Naive thymus-derived CD8-positive, alpha-beta T cell (primary cell): ENCODE measurements around the gene MARCHF10. TPM values are rescaled to one million over a fixed set of nuclear protein-coding genes. Genes with fewer than 3 reads are reported as not detected.
A peak's percentile ranks its signal among the peaks of the same experiment; 100 is the strongest.
"Not testable (repeated sequence)": the region's sequence is repeated elsewhere in the genome, so short reads cannot be mapped to it uniquely, and the experiment has no call there.

ENCODE experiments used
- ATAC-seq, 2 donors: fragments of 150-1000 bp; cut with Tn5 transposase in 1 of 2; sonication (Bioruptor Pico), chemical (Tn5 transposase) in 1 of 2; 1 replicate in 1 of 2; 2 replicates in 1 of 2; pipeline ENCODE4 v1.10.0; 2021; ENCODE audit warnings: mild to moderate bottlenecking in 2 of 2, moderate library complexity in 2 of 2
- POLR2A ChIA-PET: fragments of 350-600 bp; sonication (Branson Sonifier 250); formaldehyde crosslinking; loops from one replicate; lab custom pipeline; 2021; ENCODE audit warnings: antibody characterized with exemption; lab: Charles Lee
- DNase-seq, 10 donors: peaks; one replicate each; pipeline versions ENCODE4 v3.0.0 to v3.0.0-alpha.2; 2020 to 2022
- H3K27ac Mint-ChIP-seq, 10 donors: one replicate each; pipeline ENCODE4 v1.8.0; 2020 to 2022; ENCODE audit warnings: mild to moderate bottlenecking in 10 of 10, mixed read lengths in 10 of 10, moderate library complexity in 4 of 10, inconsistent platforms in 1 of 10
- H3K27me3 Mint-ChIP-seq, 5 donors: one replicate each; pipeline ENCODE4 v1.8.0; 2021 to 2022; ENCODE audit warnings: mixed read lengths in 5 of 5
- H3K36me3 Mint-ChIP-seq, 3 donors: one replicate each; pipeline ENCODE4 v1.8.0; 2020 to 2022; ENCODE audit warnings: mixed read lengths in 3 of 3, mild to moderate bottlenecking in 2 of 3, inconsistent platforms in 1 of 3
- H3K4me1 Mint-ChIP-seq, 4 donors: one replicate each; pipeline ENCODE4 v1.8.0; 2021 to 2022; ENCODE audit warnings: mixed read lengths in 4 of 4
- H3K4me3 Mint-ChIP-seq, 10 donors: one replicate each; pipeline ENCODE4 v1.8.0; 2020 to 2022; ENCODE audit warnings: mild to moderate bottlenecking in 10 of 10, mixed read lengths in 10 of 10, moderate library complexity in 6 of 10, inconsistent platforms in 1 of 10
- H3K9me3 Mint-ChIP-seq, 9 donors: one replicate each; pipeline ENCODE4 v1.8.0; 2020 to 2022; ENCODE audit warnings: mixed read lengths in 9 of 9, mild to moderate bottlenecking in 3 of 9, inconsistent platforms in 1 of 9, moderate library complexity in 1 of 9
- polyA plus RNA-seq, 3 donors: library from polyadenylated mRNA; unstranded; fragments of 300-500 nt; fragmentation: Illumina TruSeq; gene quantifications; one replicate each; pipeline ENCODE4 v1.2.3, GENCODE V29; 2021
- total RNA-seq, 8 experiments: library from RNA in 2 of 8; stranded (reverse) in 2 of 8; gene quantifications; one replicate each; pipeline ENCODE4 v1.2.3 and lab custom pipeline; 2021 to 2026

Gene MARCHF10
- total and polyA plus RNA-seq, 5 experiments from 2014 or later = 0.42 to 1.7 (median 0.69) TPM

DNA sequence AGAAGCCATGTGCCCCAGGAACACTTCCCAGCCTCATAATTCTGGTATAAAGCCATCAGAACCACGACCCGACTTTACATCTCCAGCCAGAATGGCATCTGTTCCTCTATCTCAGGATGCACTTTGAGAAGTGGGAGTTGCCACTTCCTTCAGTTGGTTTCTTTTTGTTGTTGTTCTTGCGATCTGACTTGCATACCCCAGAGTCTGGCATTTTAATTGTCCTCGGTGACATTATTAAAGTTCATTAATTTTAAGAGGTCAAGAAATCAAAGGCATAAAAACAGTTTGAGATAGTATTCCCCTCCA, 13.5 kb downstream of the MARCHF10 start:
- Mint-ChIP-seq H3K27me3 (peaks cover 4 to 19% (median 14%) of the 10 kb centered on the region in 5 donors), H3K27ac (peak overlapping the region in 6 of 10 donors; percentile 6 to 86 (median 24)), H3K4me3 (peak overlapping the region; percentile 62 to 87 (median 70)), H3K36me3 (peaks cover 0 to 1% (median 0%) of the 10 kb centered on the region in 3 donors), H3K4me1 (peaks cover 3 to 17% (median 13%) of the 10 kb centered on the region in 4 donors), H3K9me3 (peaks cover 0 to 10% (median 0%) of the 10 kb centered on the region in 9 donors)
- POLR2A ChIA-PET = no interaction called here
- DNase-seq = no peak
- ATAC-seq = peak in 1 of 2 donors; percentile 32

- peak in 1 of 2 donors; percentile 42 for ATAC-seq
- Mint-ChIP-seq H3K27ac (peak overlapping the region in 8 of 10 donors; percentile 6 to 86 (median 18)), H3K9me3 (peaks cover 0 to 10% (median 0%) of the 10 kb centered on the region in 9 donors), H3K4me3 (peak overlapping the region; percentile 62 to 87 (median 70)), H3K27me3 (peaks cover 6 to 19% (median 14%) of the 10 kb centered on the region in 5 donors), H3K36me3 (peaks cover 0 to 1% (median 0%) of the 10 kb centered on the region in 3 donors), H3K4me1 (peaks cover 3 to 17% (median 13%) of the 10 kb centered on the region in 4 donors)
- POLR2A ChIA-PET = no interaction called here
- no peak for DNase-seq
Observed at GRCh38 chr17:62793919-62794665, 14.0 kb downstream of the MARCHF10 start.

- H3K27me3 Mint-ChIP-seq = peaks cover 2 to 18% (median 6%) of the 10 kb centered on the region in 5 donors
- POLR2A ChIA-PET = no interaction called here
- H3K4me3 Mint-ChIP-seq = no peak overlapping the region
Observed at GRCh38 chr17:62792447-62792800, 15.7 kb downstream of the MARCHF10 start.

GRCh38 chr17:62791767-62792446, 16.2 kb downstream of the MARCHF10 start:
- Mint-ChIP-seq H3K9me3 (peaks cover 0 to 10% (median 0%) of the 10 kb centered on the region in 9 donors), H3K4me3 (no peak overlapping the region), H3K27ac (no peak overlapping the region), H3K4me1 (peaks cover 3 to 17% (median 13%) of the 10 kb centered on the region in 4 donors), H3K36me3 (no peaks in the 10 kb centered on the region), H3K27me3 (peaks cover 2 to 18% (median 6%) of the 10 kb centered on the region in 5 donors)
- DNase-seq (no peak), ATAC-seq (no peak)
- POLR2A ChIA-PET = no interaction called here

More at GRCh38 chr17:62792447-62792800, 15.7 kb downstream of the MARCHF10 start:
- no peak overlapping the region for H3K27ac Mint-ChIP-seq
- DNase-seq (no peak), ATAC-seq (no peak)
- H3K9me3 Mint-ChIP-seq = peaks cover 0 to 10% (median 0%) of the 10 kb centered on the region in 9 donors
- H3K4me1 Mint-ChIP-seq = peaks cover 3 to 17% (median 13%) of the 10 kb centered on the region in 4 donors
- H3K36me3 Mint-ChIP-seq = no peaks in the 10 kb centered on the region

- DNase-seq = no peak
- no peak overlapping the region for H3K4me3 Mint-ChIP-seq
- no peak for ATAC-seq
- no peaks in the 10 kb centered on the region for H3K36me3 Mint-ChIP-seq
- no peak overlapping the region for H3K27ac Mint-ChIP-seq
- H3K27me3 Mint-ChIP-seq = peaks cover 2 to 18% (median 6%) of the 10 kb centered on the region in 5 donors
- H3K4me1 Mint-ChIP-seq = peaks cover 3 to 17% (median 13%) of the 10 kb centered on the region in 4 donors
- H3K9me3 Mint-ChIP-seq = peaks cover 0 to 10% (median 0%) of the 10 kb centered on the region in 9 donors
- POLR2A ChIA-PET = no interaction called here
Observed at GRCh38 chr17:62791235-62791734, 16.8 kb downstream of the MARCHF10 start.

DNA sequence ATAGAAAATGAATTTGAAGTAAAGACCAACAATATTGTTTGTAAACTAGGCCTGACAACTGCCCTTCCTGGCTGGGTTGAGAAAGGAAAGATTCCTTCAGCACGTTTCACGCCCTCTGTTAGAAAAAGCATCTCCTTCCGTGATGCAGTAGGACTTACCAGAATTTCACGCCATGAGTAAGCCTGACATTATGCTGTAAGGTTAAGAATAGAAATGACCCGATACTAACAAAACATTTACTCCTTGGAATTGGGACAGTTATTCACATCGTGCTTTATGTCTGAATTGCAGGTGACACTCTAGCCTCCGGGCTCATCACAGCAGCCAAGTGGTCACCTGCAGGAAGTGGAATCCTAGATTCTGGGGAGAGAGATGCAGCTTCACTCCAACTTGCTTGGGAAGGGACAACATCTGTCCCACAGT, 17.5 kb downstream of the MARCHF10 start:
- Mint-ChIP-seq H3K9me3 (peaks cover 0 to 10% (median under 1%) of the 10 kb centered on the region in 9 donors), H3K36me3 (no peaks in the 10 kb centered on the region), H3K4me1 (peaks cover 3 to 15% (median 12%) of the 10 kb centered on the region in 4 donors), H3K27ac (no peak overlapping the region), H3K4me3 (no peak overlapping the region), H3K27me3 (peaks cover 2 to 18% (median 6%) of the 10 kb centered on the region in 5 donors)
- POLR2A ChIA-PET = no interaction called here
- ATAC-seq (no peak), DNase-seq (no peak)

- POLR2A ChIA-PET = no interaction called here
- ATAC-seq = no peak
- Mint-ChIP-seq H3K36me3 (peaks cover 0 to 9% (median 4%) of the 10 kb centered on the region in 3 donors), H3K9me3 (peaks cover 0 to 15% (median 5%) of the 10 kb centered on the region in 9 donors), H3K4me3 (no peak overlapping the region), H3K4me1 (no peaks in the 10 kb centered on the region), H3K27me3 (peaks cover 2 to 31% (median 9%) of the 10 kb centered on the region in 5 donors), H3K27ac (no peak overlapping the region)
- DNase-seq = no peak
Observed at GRCh38 chr17:62787366-62787765, 20.7 kb downstream of the MARCHF10 start.

DNA sequence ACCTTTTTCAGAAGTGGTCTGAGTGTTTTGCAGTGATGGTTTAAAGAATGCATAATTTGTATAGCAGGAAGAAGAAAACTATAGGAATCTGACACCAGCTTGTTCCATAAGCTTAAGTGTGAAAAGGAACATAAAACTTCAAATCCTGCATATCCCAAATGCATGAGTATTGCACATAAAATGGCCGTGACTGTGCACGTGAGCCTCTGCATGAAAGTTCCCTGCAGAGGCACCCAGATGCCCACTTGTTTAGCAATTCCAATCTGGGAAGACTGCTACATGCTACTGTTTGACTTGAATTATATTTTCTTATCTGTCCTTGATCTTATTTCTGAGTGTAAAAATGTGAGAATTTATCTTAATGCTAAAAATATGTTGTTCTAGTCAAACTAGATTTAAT, 21.5 kb downstream of the MARCHF10 start:
- ATAC-seq (no peak), DNase-seq (no peak)
- Mint-ChIP-seq H3K27me3 (peaks cover 2 to 31% (median 9%) of the 10 kb centered on the region in 5 donors), H3K9me3 (peaks cover 0 to 15% (median 5%) of the 10 kb centered on the region in 9 donors), H3K36me3 (peaks cover 0 to 9% (median 4%) of the 10 kb centered on the region in 3 donors), H3K4me1 (no peaks in the 10 kb centered on the region), H3K4me3 (no peak overlapping the region), H3K27ac (no peak overlapping the region)
- POLR2A ChIA-PET = no interaction called here

DNA sequence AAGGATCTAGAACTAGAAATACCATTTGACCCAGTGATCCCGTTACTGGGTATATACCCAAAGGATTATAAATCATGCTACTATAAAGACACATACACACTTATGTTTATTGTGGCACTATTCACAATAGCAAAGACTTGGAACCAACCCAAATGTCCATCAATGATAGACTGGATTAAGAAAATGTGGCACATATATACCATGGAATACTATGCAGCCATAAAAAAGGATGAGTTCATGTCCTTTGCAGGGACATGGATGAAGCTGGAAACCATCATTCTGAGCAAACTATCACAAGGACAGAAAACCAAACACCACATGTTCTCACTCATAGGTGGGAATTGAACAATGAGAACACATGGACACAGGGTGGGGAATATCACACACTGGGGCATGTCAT, 22.1 kb downstream of the MARCHF10 start:
- Mint-ChIP-seq H3K9me3 (peaks cover 0 to 15% (median 5%) of the 10 kb centered on the region in 9 donors), H3K27me3 (peaks cover 2 to 31% (median 9%) of the 10 kb centered on the region in 5 donors)
- ATAC-seq, DNase-seq, H3K36me3 Mint-ChIP-seq, H3K4me1 Mint-ChIP-seq, H3K27ac Mint-ChIP-seq, POLR2A ChIA-PET, H3K4me3 Mint-ChIP-seq: not testable (repeated sequence)

GRCh38 chr17:62782730-62783270, 25.3 kb downstream of the MARCHF10 start:
- Mint-ChIP-seq H3K4me3 (no peak overlapping the region), H3K4me1 (no peaks in the 10 kb centered on the region), H3K27ac (no peak overlapping the region), H3K36me3 (peaks cover 0 to 9% (median 4%) of the 10 kb centered on the region in 3 donors), H3K27me3 (peaks cover 0 to 13% (median 5%) of the 10 kb centered on the region in 5 donors), H3K9me3 (peaks cover 0 to 15% (median 5%) of the 10 kb centered on the region in 9 donors)
- DNase-seq (no peak), ATAC-seq (no peak)
- POLR2A ChIA-PET = no interaction called here

GRCh38 chr17:62781831-62782251, 26.3 kb downstream of the MARCHF10 start:
- Mint-ChIP-seq H3K9me3 (peaks cover 0 to 15% (median 5%) of the 10 kb centered on the region in 9 donors), H3K4me1 (no peaks in the 10 kb centered on the region), H3K27me3 (peaks cover 0 to 13% (median 6%) of the 10 kb centered on the region in 5 donors), H3K27ac (no peak overlapping the region), H3K4me3 (no peak overlapping the region), H3K36me3 (peaks cover 0 to 9% (median 4%) of the 10 kb centered on the region in 3 donors)
- DNase-seq (no peak), ATAC-seq (no peak)
- POLR2A ChIA-PET = no interaction called here

GRCh38 chr17:62781356-62781755, 26.8 kb downstream of the MARCHF10 start:
- H3K36me3 Mint-ChIP-seq = peaks cover 0 to 9% (median 4%) of the 10 kb centered on the region in 3 donors
- H3K4me1 Mint-ChIP-seq = no peaks in the 10 kb centered on the region
- peaks cover 0 to 13% (median 6%) of the 10 kb centered on the region in 5 donors for H3K27me3 Mint-ChIP-seq
- no peak overlapping the region for H3K4me3 Mint-ChIP-seq
- POLR2A ChIA-PET = no interaction called here
- DNase-seq (no peak), ATAC-seq (no peak)
- H3K27ac Mint-ChIP-seq = no peak overlapping the region
- H3K9me3 Mint-ChIP-seq = peaks cover 0 to 15% (median 5%) of the 10 kb centered on the region in 9 donors
